Globus pallidus (tissue), 1 donor: ENCODE measurements around the gene P2RY8.
"Not testable (repeated sequence)": the region's sequence is repeated elsewhere in the genome, so short reads cannot be mapped to it uniquely, and the experiment has no call there.

Experiments used
- DNase-seq: peaks from one replicate; pipeline ENCODE4 v3.0.0-alpha.2; 2015; ENCODE audit warnings: low spot score

Gene P2RY8

DNA sequence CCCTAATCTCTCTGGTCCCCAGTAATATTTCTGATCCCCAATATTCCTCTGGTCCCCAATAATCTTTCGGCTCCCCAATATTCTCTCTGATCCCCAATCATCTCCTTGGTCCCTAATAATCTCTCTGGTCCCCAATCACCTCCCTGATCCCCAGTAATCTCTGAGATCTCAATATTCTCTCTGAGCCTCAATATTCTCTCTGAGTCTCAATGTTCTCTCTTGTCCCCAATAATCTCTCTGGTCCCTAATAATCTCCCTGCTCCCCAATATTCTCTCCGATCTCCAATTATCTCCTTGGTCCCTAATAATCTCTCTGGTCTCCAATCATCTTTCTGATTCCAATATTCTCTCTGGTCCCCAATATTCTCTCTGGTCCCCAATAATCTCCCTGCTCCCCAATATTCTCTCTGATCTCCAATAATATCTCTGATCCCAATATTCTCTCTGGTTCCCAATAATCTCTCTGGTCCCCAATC, 17.9 kb downstream of the P2RY8 start:
- no peak for DNase-seq

DNA sequence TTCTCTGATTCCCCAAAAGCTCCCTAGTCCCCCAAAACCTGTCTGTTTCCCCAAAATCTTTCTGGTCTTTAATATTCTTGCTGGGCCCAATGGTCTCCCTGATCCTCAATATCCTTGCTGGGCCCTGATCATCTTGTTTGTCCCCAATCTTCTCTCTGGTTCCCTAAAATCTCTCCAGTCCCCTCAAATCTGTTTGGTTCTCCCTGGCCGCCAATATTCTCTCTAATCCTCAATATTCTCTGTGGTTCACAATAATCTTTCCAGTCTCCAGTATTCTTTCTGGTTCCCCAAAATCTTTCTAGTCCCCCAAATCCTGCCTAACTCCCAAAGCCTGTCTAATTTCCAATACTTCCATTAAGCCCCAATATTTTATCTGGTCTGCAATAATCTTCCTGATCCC, 18.5 kb downstream of the P2RY8 start:
- DNase-seq = no peak

GRCh38 chrX:1516596-1517104, 20.3 kb downstream of the P2RY8 start:
- DNase-seq = no peak

DNA sequence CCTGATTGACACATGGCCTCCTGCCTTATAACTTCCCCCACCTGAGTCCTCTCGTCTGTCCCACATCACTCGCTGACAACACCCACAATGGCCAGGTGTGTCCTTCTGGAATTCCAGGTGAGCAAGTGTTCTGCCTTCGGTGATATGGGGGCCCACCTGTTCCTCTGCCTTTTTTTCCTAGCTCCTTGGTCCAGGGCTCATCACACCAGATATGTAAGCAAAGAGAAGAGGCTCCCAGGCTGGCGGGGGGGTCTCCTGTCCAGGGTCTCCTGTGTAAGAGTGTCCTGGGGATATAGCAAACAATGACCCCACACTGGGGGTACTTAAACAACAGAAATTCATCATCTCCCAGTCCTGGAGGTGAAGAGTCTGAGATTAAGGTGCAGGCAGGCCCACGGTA, 25.2 kb downstream of the P2RY8 start:
- no peak for DNase-seq

- DNase-seq = no peak
Observed at GRCh38 chrX:1511150-1511549, 25.8 kb downstream of the P2RY8 start.

GRCh38 chrX:1507511-1508463, 29.2 kb downstream of the P2RY8 start:
- no peak for DNase-seq

DNA sequence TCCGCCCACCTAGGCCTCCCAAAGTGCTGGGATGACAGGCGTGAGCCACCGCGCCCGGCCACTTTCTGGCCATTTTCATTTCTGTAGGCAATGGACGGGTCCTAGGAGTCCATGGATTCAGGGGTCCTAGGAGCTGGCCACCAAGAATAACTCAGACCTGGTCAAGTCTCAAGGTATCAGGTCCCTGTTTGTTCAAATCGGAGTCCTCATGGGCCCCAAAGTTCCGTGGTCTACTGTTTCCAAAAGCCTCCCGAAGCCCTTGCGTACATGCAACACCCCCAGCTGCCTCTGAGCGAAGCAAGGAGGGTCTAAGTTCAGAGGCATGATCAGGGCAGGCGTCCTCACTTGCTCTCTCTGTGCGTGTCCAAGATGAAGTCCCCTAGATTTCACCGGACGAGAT, 30.1 kb downstream of the P2RY8 start:
- no peak for DNase-seq

DNA sequence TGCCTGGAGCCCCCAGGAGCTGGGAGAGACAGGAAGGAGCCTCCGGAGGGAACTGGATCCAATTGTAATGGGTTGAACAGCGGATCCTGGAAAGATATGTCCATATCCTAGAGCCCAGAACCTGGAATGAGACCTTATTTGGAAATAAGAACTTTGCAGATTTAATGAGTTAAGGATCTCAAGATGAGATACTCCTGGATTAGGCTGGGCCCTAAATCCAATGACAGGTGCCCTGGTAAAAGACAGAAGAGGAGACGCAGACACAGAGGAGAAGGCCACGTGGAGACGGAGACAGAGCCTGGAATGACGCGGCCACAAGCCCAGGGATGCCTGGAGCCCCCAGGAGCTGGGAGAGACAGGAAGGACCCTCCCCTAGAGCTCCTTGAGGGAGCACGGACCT, 34.1 kb downstream of the P2RY8 start:
- no peak for DNase-seq

GRCh38 chrX:1502241-1502640, 34.7 kb downstream of the P2RY8 start:
- DNase-seq = no peak

DNA sequence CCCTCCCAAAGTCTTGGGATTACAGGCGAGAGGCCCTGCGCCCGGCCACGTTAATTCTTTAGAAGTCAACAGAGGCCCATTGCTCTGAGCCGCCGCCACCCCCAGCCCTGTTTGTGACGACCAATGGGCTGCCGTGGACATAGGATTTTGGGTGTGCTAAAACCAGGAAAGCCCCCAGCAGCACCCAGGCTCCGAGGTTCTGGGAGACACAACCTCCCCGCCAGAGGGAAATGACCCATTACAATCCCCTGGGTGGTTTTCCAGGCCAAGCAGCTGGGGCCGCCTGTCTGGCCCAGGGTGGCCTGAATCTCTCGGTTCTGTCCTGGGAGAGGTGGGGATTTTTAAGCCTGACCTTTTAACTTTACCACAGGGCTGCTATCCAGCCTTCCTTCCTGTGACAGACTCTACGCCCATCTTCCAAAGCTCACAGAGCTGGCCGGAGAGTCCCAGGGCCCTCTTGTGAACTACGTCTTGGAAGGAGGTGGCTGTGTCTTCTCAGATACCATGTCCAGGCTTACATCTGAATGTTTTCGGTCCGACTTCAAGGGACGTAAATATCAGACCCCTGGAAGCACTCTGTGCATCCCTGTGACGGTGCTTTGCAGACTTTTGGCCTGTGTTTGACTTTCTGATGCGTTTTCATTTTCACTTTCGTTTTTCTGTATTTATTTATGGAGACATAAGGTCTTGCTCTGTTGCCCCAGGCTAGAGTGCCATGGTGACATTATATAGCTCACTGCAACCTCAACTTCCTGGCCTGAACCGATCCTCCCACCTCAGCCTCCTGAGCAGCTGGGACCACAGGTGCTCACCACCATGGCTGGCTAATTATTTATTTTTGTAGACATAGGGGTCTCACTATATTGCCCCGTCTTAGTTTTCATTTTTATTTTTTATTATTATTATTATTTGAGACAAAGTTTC, 36.0 kb downstream of the P2RY8 start:
- no peak for DNase-seq

DNA sequence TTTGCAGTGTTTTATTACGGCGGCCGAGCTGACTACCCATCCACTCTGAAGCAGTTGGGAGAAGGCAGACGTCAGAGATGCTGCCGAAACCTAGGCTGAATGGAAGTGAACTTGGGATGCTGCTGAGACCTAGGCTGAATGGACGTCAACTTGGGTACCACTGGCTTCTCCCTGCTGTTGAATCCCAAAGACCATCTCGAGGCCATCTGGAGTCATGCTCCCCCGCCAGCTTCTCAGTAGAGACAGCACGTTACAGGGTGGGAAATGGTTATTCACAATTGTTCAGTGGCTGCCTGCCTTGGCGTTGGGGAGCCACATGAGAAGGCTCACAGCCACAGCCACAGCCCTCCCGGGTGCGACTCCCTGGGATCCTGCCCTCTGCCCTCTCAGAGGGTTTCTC, 40.9 kb downstream of the P2RY8 start:
- DNase-seq = no peak

DNA sequence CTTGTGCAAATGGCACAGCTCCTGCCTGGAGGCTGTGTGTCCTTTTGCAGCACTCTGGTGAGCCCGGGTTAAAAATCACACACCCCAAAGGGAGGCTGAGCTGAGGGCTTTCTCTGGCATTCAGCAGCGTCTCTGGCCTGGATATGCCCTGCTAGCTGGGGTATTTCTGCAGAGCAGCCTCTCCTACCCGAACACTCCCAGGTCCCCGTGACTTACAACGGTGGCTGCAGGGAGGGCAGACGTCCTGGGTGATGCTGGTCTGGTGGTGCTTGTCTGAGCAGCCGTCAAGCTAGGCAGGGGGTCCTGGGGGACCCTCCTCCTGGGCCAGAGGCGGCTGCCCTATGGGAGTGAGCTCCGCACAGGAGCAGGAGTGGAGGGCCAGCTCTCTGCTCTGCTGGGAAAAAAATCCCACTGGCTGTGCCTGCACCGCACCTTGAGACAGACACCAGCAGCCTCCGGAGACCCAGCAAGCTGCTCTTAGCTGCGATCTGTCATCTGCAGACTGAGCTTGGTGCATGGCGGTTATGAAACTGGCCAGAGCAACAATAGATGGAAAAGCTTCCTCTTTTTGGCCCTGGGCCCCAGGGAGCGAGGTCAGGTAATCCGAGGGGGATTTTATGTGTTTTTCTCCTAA, 43.0 kb downstream of the P2RY8 start:
- no peak for DNase-seq

GRCh38 chrX:1493412-1493811, 43.6 kb downstream of the P2RY8 start:
- no peak for DNase-seq

DNA sequence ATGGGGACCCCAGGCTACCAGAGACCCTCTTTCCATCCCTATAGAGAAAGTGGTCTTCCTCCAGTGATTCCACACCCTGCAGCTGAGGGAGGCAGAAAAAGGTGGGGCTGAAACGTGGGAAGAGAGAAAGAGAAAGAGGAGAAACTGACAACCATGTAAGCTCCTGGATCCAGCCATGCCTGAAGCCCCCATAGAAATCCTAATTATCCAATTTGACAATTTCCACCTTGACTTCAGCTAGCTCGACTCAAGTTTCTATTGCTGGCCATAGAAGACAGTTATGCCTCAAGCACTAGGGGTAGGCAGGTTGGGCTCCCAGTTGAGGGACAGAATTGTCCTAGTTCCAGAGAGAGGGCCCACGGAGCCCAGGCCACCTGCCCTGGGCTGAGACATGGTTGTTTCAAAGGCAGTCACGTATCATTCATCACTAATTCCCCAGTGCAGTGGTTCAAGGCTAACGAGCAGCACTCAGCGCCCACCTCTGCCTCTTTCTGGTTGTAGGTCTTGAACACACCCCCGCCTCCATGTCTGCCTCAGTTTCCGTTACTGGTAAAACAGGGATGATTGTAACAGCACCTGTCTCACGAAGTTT, 44.5 kb downstream of the P2RY8 start:
- no peak for DNase-seq

DNA sequence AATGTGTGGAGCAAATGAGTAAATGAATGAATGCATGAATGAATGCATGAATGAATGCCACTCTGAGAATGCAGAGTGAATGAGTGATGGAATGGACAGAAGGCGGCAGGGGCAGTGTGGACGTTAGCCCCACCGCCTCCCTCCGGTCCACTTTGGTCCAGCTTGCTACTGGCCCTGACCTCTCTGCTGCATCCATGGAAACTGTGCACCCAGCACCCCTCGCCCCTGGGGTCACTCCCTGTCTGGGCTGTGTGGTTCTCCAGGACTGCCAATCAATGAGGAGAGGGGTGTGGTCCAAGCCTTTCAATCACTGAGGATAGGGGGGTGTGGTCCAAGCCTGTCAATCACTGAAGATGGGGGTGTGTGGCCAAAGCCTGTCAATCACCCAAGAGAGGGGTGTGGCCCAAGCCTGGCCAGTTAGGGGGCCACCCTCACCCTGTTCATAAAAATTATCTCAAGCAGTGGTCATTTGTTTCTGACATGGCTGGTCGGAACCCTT, 45.1 kb downstream of the P2RY8 start:
- no peak for DNase-seq

- not testable (repeated sequence) for DNase-seq
Observed at GRCh38 chrX:1491248-1491647, 45.7 kb downstream of the P2RY8 start.

DNA sequence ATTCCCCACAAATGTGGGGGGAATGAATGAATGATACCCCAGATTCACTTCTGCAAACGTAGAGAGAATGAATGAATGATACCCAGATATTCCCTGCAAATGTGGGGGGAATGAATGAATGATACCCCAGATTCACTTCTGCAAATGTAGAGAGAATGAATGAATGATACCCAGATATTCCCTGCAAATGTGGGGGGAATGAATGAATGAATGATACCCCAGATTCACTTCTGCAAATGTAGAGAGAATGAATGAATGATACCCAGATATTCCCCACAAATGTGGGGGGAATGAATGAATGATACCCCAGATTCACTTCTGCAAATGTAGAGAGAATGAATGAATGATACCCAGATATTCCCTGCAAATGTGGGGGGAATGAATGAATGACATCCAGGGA, 46.3 kb downstream of the P2RY8 start:
- DNase-seq = not testable (repeated sequence)

DNA sequence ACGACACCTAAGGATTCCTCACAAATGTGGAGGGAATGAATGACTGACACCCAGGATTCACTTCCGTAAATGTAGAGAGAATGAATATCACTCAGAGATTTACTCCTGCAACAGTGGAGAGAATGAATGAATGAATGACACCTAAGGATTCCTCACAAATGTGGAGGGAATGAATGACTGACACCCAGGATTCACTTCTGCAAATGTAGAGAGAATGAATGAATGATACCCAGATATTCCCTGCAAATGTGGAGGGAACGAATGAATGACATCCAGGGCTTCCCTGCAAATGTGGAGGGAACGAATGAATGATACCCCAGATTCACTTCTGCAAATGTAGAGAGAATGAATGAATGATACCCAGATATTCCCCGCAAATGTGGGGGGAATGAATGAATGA, 47.6 kb downstream of the P2RY8 start:
- not testable (repeated sequence) for DNase-seq

- DNase-seq = no peak
Observed at GRCh38 chrX:1488745-1489144, 48.2 kb downstream of the P2RY8 start.

GRCh38 chrX:1488141-1488540, 48.8 kb downstream of the P2RY8 start:
- DNase-seq = no peak

GRCh38 chrX:1487401-1487800, 49.6 kb downstream of the P2RY8 start:
- no peak for DNase-seq
